OCI-LY7 (cell line): ENCODE measurements around the gene MRPS24.

Source experiments
- CTCF ChIP-seq: fragments of 200-600 bp; sonication (generic); conservative IDR thresholded peaks from 2 replicates; pipeline ENCODE4 v1.5.1; 2014; ENCODE audit warnings: mild to moderate bottlenecking, antibody characterized with exemption, low read length, moderate library complexity, mixed read lengths
- EZH2phosphoT487 ChIP-seq: fragments of 200-600 bp; sonication (generic); IDR thresholded peaks from 2 replicates; pipeline ENCODE4 v1.6.1; 2018; ENCODE audit warnings: low read depth, borderline replicate concordance, mild to moderate bottlenecking, mixed run types, antibody characterized with exemption, low read length, moderate library complexity, mixed read lengths

- no peak for TF ChIP-seq CTCF
- TF ChIP-seq EZH2phosphoT487: no peak
Observed at GRCh38 chr7:43891069-43891955, 22.0 kb upstream of the MRPS24 start.
